Hepatocyte (in vitro differentiated cells): Measurements from ENCODE around the gene CGRRF1. TPM values are rescaled to one million over a fixed set of nuclear protein-coding genes. Genes with fewer than 3 reads are reported as not detected.

Experiments
- DNase-seq: peaks from one replicate; pipeline ENCODE4 v3.0.0-alpha.2; 2016; ENCODE audit warnings: low spot score
- H2AFZ ChIP-seq: fragments of 200-600 bp; sonication (generic); 2 replicates; pipeline ENCODE4 v1.6.0; 2016; ENCODE audit warnings: antibody characterized with exemption, mild to moderate bottlenecking
- H3K27ac ChIP-seq: fragments of 200-600 bp; sonication (generic); 2 replicates; pipeline ENCODE4 v1.5.1; 2016; ENCODE audit warnings: mild to moderate bottlenecking
- H3K27me3 ChIP-seq: fragments of 200-600 bp; sonication (generic); 2 replicates; pipeline ENCODE4 v1.6.1; 2016
- H3K36me3 ChIP-seq: fragments of 200-600 bp; sonication (generic); replicated peaks from 2 replicates; pipeline ENCODE4 v1.5.1; 2016; ENCODE audit warnings: low read depth; ENCODE audit not compliant: insufficient read depth
- H3K4me1 ChIP-seq: fragments of 200-600 bp; sonication (generic); 2 replicates; pipeline ENCODE4 v1.5.1; 2016; ENCODE audit warnings: mild to moderate bottlenecking, moderate library complexity; ENCODE audit not compliant: insufficient read depth
- H3K4me2 ChIP-seq: fragments of 200-600 bp; sonication (generic); 2 replicates; pipeline ENCODE4 v1.6.0; 2016
- H3K4me3 ChIP-seq: fragments of 200-600 bp; sonication (generic); 2 replicates; pipeline ENCODE4 v1.5.1; 2016; ENCODE audit warnings: mild to moderate bottlenecking
- H3K79me2 ChIP-seq: fragments of 200-600 bp; sonication (generic); 2 replicates; pipeline ENCODE4 v1.6.0; 2017; ENCODE audit warnings: mild to moderate bottlenecking
- H3K9me2 ChIP-seq: fragments of 200-600 bp; sonication (generic); replicated peaks from 2 replicates; pipeline ENCODE4 v1.6.0; 2017; ENCODE audit warnings: mild to moderate bottlenecking; ENCODE audit not compliant: insufficient read depth
- H3K9me3 ChIP-seq: fragments of 200-600 bp; sonication (generic); 2 replicates; pipeline ENCODE4 v1.5.1; 2016; ENCODE audit warnings: low read depth, mild to moderate bottlenecking
- H4K20me1 ChIP-seq: fragments of 200-600 bp; sonication (generic); 2 replicates; pipeline ENCODE4 v1.6.0; 2016; ENCODE audit warnings: mild to moderate bottlenecking; ENCODE audit not compliant: insufficient read depth, poor library complexity, severe bottlenecking
- EZH2 ChIP-seq: fragments of 200-600 bp; sonication (generic); IDR thresholded peaks from 2 replicates; pipeline ENCODE4 v1.6.1; 2016; ENCODE audit warnings: antibody characterized with exemption, mild to moderate bottlenecking, borderline replicate concordance
- EZH2phosphoT487 ChIP-seq: fragments of 200-600 bp; sonication (generic); IDR thresholded peaks from one replicate; pipeline ENCODE4 v1.6.1; 2018; ENCODE audit warnings: antibody characterized with exemption, mild to moderate bottlenecking, low read depth, moderate library complexity; ENCODE audit not compliant: unreplicated experiment, severe bottlenecking
- WGBS: methylation state at CpG from one replicate; pipeline ENCODE4 v1.1.6; 2016; ENCODE audit warnings: low lambda C conversion rate; ENCODE audit errors: missing lambda C conversion rate; 5-methylcytosine and 5-hydroxymethylcytosine counted together
- polyA plus RNA-seq: library from polyadenylated mRNA; unstranded; fragments of >200 nt; fragmentation: Nextera tagmentation; extraction: Ambion mirVana; gene quantifications from 2 replicates; pipeline ENCODE4 v1.2.1, GENCODE V29; 2016
- total RNA-seq: library from RNA; depleted of rRNA; stranded (reverse); fragments of >200 nt; gene quantifications from 2 replicates; pipeline ENCODE4 v1.2.3, GENCODE V29; 2014
- TF ChIP-seq, protein P1 (sequence below): fragments of 200-600 bp; sonication (generic); IDR thresholded peaks from 2 replicates; pipeline ENCODE4 v1.5.1; 2016; ENCODE audit warnings: antibody characterized with exemption, mild to moderate bottlenecking; ENCODE audit not compliant: poor library complexity

The CGRRF1 gene
- total and polyA plus RNA-seq, 2 experiments from 2014 or later = 20.7 to 27.0 TPM

DNA sequence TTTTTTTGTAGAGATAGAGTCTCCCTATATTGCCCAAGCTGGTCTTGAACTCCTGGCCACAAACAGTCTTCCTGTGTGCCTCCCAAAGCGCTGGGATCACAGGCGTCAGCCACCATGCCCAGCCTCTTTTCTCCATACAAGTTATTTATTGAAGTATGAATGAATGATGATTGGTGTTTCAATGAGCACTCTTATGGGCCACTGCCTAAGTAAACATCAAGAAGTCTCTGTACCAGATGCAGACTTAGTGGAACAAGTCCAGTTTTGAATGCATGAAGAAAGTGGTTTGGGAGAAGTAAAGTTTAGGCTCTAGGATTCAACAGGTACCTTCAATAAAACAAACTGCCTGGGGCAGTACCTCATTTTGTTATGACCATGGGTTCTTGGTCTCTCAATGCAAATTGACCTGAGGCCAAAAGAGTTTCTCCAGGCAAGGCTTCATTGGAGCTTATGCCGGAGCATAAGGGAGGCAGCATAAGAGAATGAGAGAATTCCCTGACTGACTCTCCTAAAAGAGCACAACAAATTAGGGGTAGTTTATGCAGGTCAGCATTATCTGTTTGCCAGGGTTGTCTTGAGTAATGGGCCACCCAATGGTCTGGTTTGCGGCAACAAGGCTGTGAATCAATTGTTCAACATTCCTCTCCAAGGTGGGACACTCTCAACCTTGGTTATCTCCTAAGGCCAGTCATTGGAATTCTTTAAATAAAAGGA lies 19.8 kb upstream of the CGRRF1 start:
- H3K4me2 ChIP-seq = peak overlapping the region; percentile 78
- H3K27ac ChIP-seq = peak overlapping the region; percentile 97
- DNase-seq = no peak
- no peak overlapping the region for H3K4me3 ChIP-seq
- no peaks in the 10 kb centered on the region for H3K9me3 ChIP-seq
- H3K27me3 ChIP-seq = no peaks in the 10 kb centered on the region
- TF ChIP-seq, protein P1, sequence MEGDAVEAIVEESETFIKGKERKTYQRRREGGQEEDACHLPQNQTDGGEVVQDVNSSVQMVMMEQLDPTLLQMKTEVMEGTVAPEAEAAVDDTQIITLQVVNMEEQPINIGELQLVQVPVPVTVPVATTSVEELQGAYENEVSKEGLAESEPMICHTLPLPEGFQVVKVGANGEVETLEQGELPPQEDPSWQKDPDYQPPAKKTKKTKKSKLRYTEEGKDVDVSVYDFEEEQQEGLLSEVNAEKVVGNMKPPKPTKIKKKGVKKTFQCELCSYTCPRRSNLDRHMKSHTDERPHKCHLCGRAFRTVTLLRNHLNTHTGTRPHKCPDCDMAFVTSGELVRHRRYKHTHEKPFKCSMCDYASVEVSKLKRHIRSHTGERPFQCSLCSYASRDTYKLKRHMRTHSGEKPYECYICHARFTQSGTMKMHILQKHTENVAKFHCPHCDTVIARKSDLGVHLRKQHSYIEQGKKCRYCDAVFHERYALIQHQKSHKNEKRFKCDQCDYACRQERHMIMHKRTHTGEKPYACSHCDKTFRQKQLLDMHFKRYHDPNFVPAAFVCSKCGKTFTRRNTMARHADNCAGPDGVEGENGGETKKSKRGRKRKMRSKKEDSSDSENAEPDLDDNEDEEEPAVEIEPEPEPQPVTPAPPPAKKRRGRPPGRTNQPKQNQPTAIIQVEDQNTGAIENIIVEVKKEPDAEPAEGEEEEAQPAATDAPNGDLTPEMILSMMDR = no peak
- H3K4me1 ChIP-seq = no peaks in the 10 kb centered on the region
- H3K36me3 ChIP-seq = no peaks in the 10 kb centered on the region
- WGBS = 88% methylated on average over 4 of the region's 4 CpGs
- H3K9me2 ChIP-seq = no peaks in the 10 kb centered on the region
- H4K20me1 ChIP-seq = peaks cover 5% of the 10 kb centered on the region
- H2AFZ ChIP-seq = peak overlapping the region; percentile 96
- peaks cover 43% of the 10 kb centered on the region for H3K79me2 ChIP-seq

DNA sequence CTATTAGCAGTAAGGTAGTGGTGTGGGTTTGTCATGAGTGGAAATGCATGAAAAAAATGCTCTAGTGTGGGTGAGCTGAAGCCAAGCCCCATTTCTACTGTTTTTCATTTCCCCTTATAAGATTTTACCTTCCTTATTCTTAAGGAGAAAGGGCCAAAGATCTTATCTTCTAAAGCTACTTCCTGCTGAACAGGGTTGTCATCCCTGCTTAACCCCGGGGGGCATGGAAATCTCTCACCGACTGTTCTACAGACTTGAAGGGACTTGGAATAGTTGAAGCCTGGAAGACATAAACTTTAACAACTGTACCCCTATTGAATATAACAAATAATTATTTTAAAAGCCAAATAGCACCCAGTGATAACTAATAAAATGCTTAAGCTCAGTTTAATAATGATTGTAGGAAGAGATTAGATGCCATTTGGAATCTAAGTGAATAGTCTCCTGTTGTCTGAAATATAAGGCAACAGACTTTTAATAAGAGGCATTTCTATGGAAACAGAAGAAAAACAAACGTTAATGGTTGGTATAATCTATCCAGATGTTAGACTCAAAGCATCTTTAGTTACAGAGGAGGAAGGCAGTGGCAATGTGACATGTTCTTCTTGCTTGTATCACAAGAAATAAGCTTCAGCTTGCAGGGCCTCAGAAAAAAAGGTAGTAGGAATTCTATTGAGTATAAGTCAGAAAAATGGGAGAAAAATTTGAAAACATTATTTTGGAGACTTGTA lies 19.1 kb upstream of the CGRRF1 start:
- H3K27me3 ChIP-seq = no peaks in the 10 kb centered on the region
- H3K36me3 ChIP-seq = no peaks in the 10 kb centered on the region
- no peak overlapping the region for H2AFZ ChIP-seq
- no peak overlapping the region for H3K4me3 ChIP-seq
- H4K20me1 ChIP-seq = peaks cover 5% of the 10 kb centered on the region
- H3K27ac ChIP-seq = peak overlapping the region; percentile 97
- H3K9me3 ChIP-seq = no peaks in the 10 kb centered on the region
- H3K79me2 ChIP-seq = peaks cover 36% of the 10 kb centered on the region
- no peak overlapping the region for H3K4me2 ChIP-seq
- DNase-seq = no peak
- TF ChIP-seq EZH2 (no peak), EZH2phosphoT487 (no peak)
- TF ChIP-seq, protein P1 = no peak
- no peaks in the 10 kb centered on the region for H3K9me2 ChIP-seq
- 28% methylated on average over 3 of the region's 3 CpGs for WGBS
- H3K4me1 ChIP-seq = no peaks in the 10 kb centered on the region

DNA sequence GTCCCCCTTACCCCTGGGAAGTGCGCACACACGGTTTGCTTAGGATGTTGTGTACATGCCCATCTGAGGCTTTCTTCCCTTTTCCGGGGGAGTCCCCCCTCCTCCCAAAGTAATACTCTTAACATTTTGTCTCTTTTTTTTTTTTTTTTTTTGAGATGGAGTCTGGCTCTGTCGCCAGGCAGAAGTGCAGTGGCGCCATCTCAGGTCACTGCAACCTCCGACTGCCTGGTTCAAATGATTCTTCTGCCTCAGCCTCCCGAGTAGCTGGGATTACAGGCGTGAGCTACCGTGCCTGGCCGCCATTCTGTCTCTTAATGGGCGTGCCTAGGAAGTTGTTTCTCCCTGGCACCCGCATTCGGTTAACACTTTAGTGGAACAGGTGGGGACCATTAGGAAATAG lies 16.4 kb upstream of the CGRRF1 start:
- H3K79me2 ChIP-seq = peaks cover 9% of the 10 kb centered on the region
- H3K9me2 ChIP-seq = no peaks in the 10 kb centered on the region
- H3K4me2 ChIP-seq = no peak overlapping the region
- no peak for DNase-seq
- H2AFZ ChIP-seq = no peak overlapping the region
- no peaks in the 10 kb centered on the region for H3K9me3 ChIP-seq
- no peak overlapping the region for H3K4me3 ChIP-seq
- H3K27ac ChIP-seq = no peak overlapping the region
- TF ChIP-seq, protein P1 = no peak
- TF ChIP-seq EZH2 = no peak
- no peak for TF ChIP-seq EZH2phosphoT487
- no peaks in the 10 kb centered on the region for H3K27me3 ChIP-seq
- H4K20me1 ChIP-seq = no peaks in the 10 kb centered on the region
- WGBS = 77% methylated on average over 13 of the region's 13 CpGs
- no peaks in the 10 kb centered on the region for H3K36me3 ChIP-seq
- H3K4me1 ChIP-seq = peaks cover 6% of the 10 kb centered on the region
